GM10266 (cell line): ENCODE measurements around the gene PNLIP.

Experiments used
- DNase-seq: peaks from one replicate; pipeline ENCODE4 v3.0.0; 2012; ENCODE audit errors: extremely low spot score
- TF ChIP-seq, protein P1 (sequence below): IDR thresholded peaks from 2 replicates; pipeline ENCODE4 v1.5.1; 2012; ENCODE audit warnings: mild to moderate bottlenecking, low read depth; ENCODE audit not compliant: control insufficient read depth, insufficient read depth; ENCODE audit errors: missing control alignments

The PNLIP gene

DNA sequence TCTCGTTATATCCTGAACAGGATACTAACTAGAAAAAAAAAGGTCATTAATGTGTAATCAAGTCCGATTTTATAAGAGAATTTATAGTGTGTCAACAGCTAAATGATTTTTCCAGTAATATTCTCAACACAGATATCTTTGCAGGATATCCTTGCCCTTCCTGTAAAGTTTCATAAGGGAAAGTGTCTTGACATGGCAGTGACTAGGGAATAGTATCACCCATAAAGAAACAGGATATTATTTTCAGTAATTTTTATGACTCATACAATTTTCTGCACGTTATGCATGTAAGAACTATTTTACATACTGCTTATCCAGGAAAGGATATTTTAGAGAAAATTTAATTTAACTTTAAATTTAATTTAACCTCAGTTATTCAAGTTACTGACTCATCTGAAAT is 19.5 kb upstream of the PNLIP start:
- DNase-seq, result no peak
- TF ChIP-seq, protein P1, sequence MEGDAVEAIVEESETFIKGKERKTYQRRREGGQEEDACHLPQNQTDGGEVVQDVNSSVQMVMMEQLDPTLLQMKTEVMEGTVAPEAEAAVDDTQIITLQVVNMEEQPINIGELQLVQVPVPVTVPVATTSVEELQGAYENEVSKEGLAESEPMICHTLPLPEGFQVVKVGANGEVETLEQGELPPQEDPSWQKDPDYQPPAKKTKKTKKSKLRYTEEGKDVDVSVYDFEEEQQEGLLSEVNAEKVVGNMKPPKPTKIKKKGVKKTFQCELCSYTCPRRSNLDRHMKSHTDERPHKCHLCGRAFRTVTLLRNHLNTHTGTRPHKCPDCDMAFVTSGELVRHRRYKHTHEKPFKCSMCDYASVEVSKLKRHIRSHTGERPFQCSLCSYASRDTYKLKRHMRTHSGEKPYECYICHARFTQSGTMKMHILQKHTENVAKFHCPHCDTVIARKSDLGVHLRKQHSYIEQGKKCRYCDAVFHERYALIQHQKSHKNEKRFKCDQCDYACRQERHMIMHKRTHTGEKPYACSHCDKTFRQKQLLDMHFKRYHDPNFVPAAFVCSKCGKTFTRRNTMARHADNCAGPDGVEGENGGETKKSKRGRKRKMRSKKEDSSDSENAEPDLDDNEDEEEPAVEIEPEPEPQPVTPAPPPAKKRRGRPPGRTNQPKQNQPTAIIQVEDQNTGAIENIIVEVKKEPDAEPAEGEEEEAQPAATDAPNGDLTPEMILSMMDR, result no peak

DNA sequence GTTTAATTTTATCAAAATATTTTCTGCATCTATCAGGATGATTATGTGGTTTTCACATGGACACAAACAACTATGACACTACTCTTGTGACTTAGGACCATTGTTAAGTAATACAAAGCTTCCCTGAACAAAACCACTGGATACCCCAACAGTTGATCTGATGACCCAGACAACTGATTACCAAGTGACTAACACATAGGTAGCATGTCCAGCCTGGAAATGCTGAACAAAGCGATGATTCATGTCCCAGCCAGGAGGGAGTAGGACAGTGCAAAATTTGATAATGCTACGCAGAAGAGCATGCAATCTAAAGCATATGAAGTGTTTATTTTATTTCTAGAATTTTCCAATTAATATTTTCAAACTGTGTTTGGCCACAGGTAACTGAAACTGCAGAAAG is 8.9 kb upstream of the PNLIP start:
- no peak for DNase-seq
- TF ChIP-seq, protein P1, result no peak

DNA sequence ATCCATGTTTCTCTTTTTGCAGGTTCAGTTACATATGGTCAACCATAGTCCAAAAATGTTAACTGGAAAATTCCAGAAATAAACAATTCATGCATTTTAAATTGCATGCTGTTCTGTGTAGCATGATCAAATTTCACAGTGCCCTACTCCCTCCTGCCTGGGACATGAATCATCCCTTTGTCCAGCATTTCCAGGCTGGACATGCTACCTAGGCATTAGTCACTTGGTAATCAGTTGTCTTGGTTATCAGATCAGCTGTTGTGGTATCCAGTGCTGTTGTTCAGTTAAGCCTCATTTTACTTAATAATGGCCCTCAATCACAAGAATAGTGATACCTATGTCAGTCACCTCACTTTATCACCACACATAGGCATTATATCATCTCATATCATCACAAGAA is 7.3 kb upstream of the PNLIP start:
- DNase-seq, result no peak
- TF ChIP-seq, protein P1, result no peak

DNA sequence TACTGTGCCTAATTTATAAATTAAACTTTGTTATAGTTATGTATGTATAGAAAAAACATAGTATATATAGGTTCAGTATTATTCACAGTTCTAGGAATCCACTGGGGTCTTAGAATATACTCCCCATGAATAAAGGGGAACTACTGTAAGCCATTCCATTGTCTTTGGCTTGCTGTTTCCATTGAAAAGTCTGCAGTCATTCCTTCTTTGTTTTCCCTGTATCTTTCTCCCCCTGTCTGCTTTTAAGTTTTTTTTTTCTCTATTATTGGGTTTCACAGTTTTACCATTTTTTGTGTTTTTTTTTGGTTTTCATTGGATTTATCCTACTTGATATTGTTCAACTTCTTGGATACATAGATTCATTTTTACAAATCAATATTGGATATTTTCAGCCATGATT is 6.7 kb upstream of the PNLIP start:
- TF ChIP-seq, protein P1, result no peak
- DNase-seq, result no peak

DNA sequence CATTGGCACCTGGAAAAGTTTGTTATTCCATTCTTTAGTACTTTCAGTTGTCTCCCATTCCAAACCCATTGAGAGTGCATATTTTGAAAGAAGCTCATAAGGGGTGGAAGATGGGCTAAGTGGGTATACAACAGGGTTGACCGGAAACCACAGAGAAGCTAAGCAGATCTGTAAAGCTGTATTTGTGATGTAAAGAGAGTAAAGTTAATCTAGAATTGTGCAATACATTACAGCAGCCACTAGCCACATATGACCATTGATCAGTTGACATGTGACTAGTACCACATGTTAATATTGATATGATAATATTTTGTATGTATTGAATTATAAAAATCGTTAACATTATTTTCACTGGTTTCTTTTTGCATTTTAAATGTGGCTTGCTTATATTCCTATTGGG is 4.9 kb upstream of the PNLIP start:
- DNase-seq, result no peak

DNA sequence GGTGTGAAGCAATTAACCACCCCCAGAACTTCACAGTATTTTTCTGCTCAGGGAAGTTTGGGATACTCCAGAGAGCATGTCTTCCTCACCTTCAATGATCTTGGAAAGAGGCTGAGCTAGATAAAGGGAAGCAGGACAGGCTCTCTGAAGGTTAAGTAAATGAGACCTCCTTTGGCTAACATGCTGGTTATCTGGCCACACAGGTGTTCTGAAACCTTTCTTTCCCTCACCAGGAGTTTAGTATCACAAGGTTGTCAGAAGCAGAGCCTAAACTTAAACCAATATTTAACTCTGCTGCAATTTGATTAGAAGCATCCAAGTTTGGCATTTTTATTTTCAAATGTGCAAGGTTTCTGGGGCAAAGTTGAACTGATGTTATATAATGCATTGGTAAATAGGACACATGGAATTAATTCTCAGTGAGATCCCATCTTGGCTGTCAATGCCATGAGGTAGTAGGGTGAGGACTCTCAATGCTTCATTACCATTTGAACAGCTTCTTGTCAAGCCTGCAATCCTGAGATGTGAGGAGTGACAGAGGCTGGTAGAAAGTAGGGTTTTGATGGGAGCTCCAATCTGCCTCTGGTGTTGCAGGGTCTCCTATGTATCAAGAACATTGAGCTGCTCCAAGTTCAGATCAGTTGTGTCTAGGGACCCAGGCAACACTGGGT is 3.6 kb upstream of the PNLIP start:
- no peak for DNase-seq
- TF ChIP-seq, protein P1, result no peak

More for the DNA sequence above, 4.9 kb upstream of the PNLIP start:
- TF ChIP-seq, protein P1, result no peak

DNA sequence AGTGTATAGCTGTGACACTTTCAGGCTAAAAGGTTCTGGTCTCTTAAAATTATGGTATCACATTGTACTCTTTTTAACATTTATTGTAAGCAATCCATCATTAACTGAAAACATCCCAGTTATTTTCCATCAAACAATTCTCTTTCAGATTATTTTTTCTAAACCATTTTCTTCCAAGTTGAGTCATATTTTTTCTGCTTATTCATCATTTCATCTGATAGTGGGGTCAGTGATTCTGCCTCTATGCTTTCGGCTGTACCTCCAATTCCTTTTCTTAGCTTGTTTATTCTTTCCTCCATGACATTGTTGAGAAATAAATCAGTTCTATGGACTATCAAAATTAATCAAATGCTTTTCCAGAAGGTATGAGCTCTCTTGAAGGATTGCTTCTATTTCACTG is 609 bp upstream of the PNLIP start:
- DNase-seq, result no peak
- TF ChIP-seq, protein P1, result no peak
